HTR-8/SVneo (cell line): ENCODE data around the gene CMIP.
"Not testable (repeated sequence)": the region's sequence is repeated elsewhere in the genome, so short reads cannot be mapped to it uniquely, and the experiment has no call there.

ENCODE experiments used
- DNase-seq: peaks from one replicate; pipeline ENCODE4 v3.0.0; 2011; ENCODE audit warnings: low spot score, mixed read lengths; ENCODE audit not compliant: insufficient read length
- FAIRE-seq: peaks from 2 replicates; lab custom pipeline; 2011; peaks lifted over from hg19 to GRCh38; lab: Jason Lieb, UNC

The CMIP gene

GRCh38 chr16:81574168-81574567 is 129.6 kb downstream of the CMIP start:
- FAIRE-seq, result no peak
- no peak for DNase-seq

GRCh38 chr16:81575307-81575706 is 130.7 kb downstream of the CMIP start:
- no peak for DNase-seq
- FAIRE-seq, result no peak

- DNase-seq, result no peak
- no peak for FAIRE-seq
Measured at GRCh38 chr16:81575834-81576233, 131.2 kb downstream of the CMIP start.

GRCh38 chr16:81576696-81577095 is 132.1 kb downstream of the CMIP start:
- no peak for FAIRE-seq
- DNase-seq, result no peak

- DNase-seq, FAIRE-seq: not testable (repeated sequence)
Measured at GRCh38 chr16:81577272-81577671, 132.7 kb downstream of the CMIP start.

- FAIRE-seq (no peak), DNase-seq (no peak)
Measured at GRCh38 chr16:81578076-81578475, 133.5 kb downstream of the CMIP start.

GRCh38 chr16:81578636-81579413 is 134.2 kb downstream of the CMIP start:
- DNase-seq, result no peak
- no peak for FAIRE-seq

- FAIRE-seq (no peak), DNase-seq (no peak)
Measured at GRCh38 chr16:81581107-81581506, 136.5 kb downstream of the CMIP start.

- no peak for FAIRE-seq
Measured at GRCh38 chr16:81582655-81583441, 138.2 kb downstream of the CMIP start.

GRCh38 chr16:81583893-81584631 is 139.5 kb downstream of the CMIP start:
- DNase-seq (no peak), FAIRE-seq (no peak)

More at GRCh38 chr16:81582655-81583441, 138.2 kb downstream of the CMIP start:
- DNase-seq, result no peak

- FAIRE-seq (no peak), DNase-seq (peak; percentile 41)
Measured at GRCh38 chr16:81585785-81586184, 141.2 kb downstream of the CMIP start.

GRCh38 chr16:81586417-81586816 is 141.8 kb downstream of the CMIP start:
- peak; percentile 31 for FAIRE-seq
- peak; percentile 63 for DNase-seq

GRCh38 chr16:81586977-81587625 is 142.5 kb downstream of the CMIP start:
- FAIRE-seq (no peak), DNase-seq (no peak)

GRCh38 chr16:81587626-81588160 is 143.1 kb downstream of the CMIP start:
- DNase-seq (no peak), FAIRE-seq (no peak)

- no peak for DNase-seq
- no peak for FAIRE-seq
Measured at GRCh38 chr16:81588326-81589081, 143.9 kb downstream of the CMIP start.

- DNase-seq, result no peak
- no peak for FAIRE-seq
Measured at GRCh38 chr16:81589975-81590650, 145.5 kb downstream of the CMIP start.

- DNase-seq (no peak), FAIRE-seq (no peak)
Measured at GRCh38 chr16:81590714-81591544, 146.3 kb downstream of the CMIP start.

- FAIRE-seq (peak; percentile 9), DNase-seq (no peak)
Measured at GRCh38 chr16:81591545-81591870, 146.9 kb downstream of the CMIP start.
